PFSK-1 (cell line): Measurements from ENCODE around the gene TMEM63A.

Experiments used
- TAF1 ChIP-seq: IDR thresholded peaks from 2 replicates; pipeline ENCODE4 v1.6.1; 2012; ENCODE audit warnings: low read length, control low read depth, borderline replicate concordance; ENCODE audit not compliant: insufficient read depth
- TF ChIP-seq, protein P1 (sequence below), 2 experiments: IDR thresholded peaks; 2 replicates each; pipeline versions ENCODE4 v1.6.1 to v1.8.0; 2011 to 2012; ENCODE audit warnings: low read depth in 2 of 2, low read length in 2 of 2, control low read depth in 1 of 2, inconsistent platforms in 1 of 2, mild to moderate bottlenecking in 1 of 2, moderate library complexity in 1 of 2; ENCODE audit not compliant: insufficient read depth in 1 of 2

DNA sequence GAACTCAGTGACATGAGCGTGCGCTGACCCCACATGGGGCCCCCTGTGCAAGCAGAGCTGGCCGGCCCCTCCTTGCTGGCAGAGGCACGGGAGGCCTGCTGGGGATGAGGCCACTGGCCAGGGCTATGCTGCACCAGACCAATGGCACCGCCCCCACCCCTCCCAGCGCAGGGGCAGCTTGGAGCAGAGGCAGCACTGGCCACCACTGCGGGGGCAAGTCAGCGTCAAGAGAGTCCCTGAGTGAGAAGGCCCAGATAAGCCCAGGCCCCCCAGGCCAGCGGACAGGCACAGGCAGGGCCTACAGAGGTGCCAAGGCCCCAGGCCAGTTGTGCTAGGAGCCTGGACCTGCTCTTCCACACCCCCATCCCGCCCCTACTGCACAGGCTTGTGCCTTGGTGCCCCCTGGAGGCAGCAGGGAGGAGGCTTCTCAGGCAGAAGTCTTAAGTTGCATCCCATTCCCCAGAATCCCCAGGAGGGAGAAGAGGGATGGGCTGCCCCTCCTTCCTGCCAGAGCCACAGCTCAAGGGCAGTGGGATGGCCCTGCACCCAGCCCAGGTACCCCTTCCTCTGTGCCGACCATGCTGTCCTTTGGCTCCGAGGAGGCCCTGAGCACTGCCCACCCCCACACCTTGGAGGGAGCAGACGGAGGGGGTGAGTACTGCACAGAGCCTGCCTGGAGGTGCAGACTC lies 36.5 kb downstream of the TMEM63A start:
- TF ChIP-seq TAF1 = no peak
- TF ChIP-seq, protein P1, sequence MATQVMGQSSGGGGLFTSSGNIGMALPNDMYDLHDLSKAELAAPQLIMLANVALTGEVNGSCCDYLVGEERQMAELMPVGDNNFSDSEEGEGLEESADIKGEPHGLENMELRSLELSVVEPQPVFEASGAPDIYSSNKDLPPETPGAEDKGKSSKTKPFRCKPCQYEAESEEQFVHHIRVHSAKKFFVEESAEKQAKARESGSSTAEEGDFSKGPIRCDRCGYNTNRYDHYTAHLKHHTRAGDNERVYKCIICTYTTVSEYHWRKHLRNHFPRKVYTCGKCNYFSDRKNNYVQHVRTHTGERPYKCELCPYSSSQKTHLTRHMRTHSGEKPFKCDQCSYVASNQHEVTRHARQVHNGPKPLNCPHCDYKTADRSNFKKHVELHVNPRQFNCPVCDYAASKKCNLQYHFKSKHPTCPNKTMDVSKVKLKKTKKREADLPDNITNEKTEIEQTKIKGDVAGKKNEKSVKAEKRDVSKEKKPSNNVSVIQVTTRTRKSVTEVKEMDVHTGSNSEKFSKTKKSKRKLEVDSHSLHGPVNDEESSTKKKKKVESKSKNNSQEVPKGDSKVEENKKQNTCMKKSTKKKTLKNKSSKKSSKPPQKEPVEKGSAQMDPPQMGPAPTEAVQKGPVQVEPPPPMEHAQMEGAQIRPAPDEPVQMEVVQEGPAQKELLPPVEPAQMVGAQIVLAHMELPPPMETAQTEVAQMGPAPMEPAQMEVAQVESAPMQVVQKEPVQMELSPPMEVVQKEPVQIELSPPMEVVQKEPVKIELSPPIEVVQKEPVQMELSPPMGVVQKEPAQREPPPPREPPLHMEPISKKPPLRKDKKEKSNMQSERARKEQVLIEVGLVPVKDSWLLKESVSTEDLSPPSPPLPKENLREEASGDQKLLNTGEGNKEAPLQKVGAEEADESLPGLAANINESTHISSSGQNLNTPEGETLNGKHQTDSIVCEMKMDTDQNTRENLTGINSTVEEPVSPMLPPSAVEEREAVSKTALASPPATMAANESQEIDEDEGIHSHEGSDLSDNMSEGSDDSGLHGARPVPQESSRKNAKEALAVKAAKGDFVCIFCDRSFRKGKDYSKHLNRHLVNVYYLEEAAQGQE (IDR thresholded peaks at IDR 0.05; ENCODE audit: insufficient read depth in 1 of 2, low read depth in 2 of 2, low read length in 2 of 2) = no peak
